ENCODE results near the gene RND2. TPM values are rescaled to one million over a fixed set of nuclear protein-coding genes. Genes with fewer than 3 reads are reported as not detected.

The RND2 gene
- total and polyA plus RNA-seq, 9 of the 15 experiments (the other 6 are each of a cell fraction or from before 2014, with no cell fraction given): 0.15 to 1.9 (median 0.98) TPM

DNA sequence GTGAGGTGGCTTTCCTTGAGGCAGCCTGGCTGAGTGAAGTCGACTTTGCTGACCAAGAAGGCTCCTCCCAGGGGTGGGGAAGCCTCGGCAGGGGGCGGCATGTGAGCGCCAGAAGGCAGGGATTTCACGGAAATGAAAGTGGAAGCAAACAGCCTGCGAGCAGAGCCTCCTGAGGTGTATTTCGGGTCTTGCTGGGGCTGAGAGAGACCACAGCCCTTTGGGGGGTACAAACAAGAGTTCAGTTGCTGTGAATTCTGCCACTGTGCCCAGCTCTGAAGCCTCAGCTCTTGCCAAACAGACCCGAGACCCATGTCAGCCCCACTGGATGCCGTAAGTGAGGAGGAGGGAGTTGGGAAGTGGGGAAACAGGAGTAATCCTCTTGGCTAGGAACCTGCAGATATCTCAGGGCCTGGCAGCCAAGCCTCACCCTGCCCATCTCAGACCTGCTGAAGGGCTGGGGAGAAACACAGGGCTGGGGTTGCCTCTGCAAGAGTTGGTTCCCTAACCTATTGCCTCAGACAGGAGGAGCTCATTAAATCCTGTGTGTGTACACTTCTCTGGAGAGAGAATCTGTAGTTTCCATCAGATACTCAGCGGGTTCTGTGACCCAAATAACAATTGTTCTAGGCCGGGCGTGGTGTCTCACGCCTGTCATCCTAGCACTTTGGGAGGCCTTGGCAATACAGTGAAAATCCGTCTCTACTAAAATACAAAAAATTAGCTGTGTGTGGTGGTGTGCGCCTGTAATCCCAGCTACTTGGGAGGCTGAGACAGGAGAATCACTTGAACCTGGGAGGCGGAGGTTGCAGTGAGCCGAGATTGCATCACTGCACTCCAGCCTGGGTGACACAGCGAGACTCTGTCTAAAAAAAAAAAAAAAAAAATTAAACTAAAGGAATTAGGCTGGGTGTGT is 18.1 kb upstream of the RND2 start, which contains the start of gene IFI35 (continued):
- TF ChIP-seq, protein P1, sequence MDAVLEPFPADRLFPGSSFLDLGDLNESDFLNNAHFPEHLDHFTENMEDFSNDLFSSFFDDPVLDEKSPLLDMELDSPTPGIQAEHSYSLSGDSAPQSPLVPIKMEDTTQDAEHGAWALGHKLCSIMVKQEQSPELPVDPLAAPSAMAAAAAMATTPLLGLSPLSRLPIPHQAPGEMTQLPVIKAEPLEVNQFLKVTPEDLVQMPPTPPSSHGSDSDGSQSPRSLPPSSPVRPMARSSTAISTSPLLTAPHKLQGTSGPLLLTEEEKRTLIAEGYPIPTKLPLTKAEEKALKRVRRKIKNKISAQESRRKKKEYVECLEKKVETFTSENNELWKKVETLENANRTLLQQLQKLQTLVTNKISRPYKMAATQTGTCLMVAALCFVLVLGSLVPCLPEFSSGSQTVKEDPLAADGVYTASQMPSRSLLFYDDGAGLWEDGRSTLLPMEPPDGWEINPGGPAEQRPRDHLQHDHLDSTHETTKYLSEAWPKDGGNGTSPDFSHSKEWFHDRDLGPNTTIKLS (IDR thresholded peaks at IDR 0.05; ENCODE audit: borderline replicate concordance, low read depth): peak; percentile 38; the same call in 1 of the 2 replicates
- TF ChIP-seq ZNF79 (CRISPR knock-in tag; IDR thresholded peaks at IDR 0.05; ENCODE audit: low read depth) (no peak), GATAD2B (IDR thresholded peaks at IDR 0.05; ENCODE audit: borderline replicate concordance) (no peak), FOXM1 (IDR thresholded peaks at IDR 0.05; ENCODE audit: low read depth) (peak; percentile 60), FOXM1 (CRISPR knock-in tag; IDR thresholded peaks at IDR 0.05; ENCODE audit: low read depth) (no peak), TBL1XR1 (IDR thresholded peaks at IDR 0.05; ENCODE audit: low read length in 2 of 2) (peak in 1 of 2 experiments; percentile 36; a peak in 1 of 4 replicates), HNRNPK (IDR thresholded peaks at IDR 0.05; ENCODE audit: low read depth, low read length, poor library complexity, severe bottlenecking) (no peak), ZKSCAN3 (CRISPR knock-in tag; IDR thresholded peaks at IDR 0.05) (no peak), ATF1 (CRISPR knock-in tag; IDR thresholded peaks at IDR 0.05) (no peak), ATF1 (tag; IDR thresholded peaks at IDR 0.05) (0 out of 2 replicates have a peak, but pooled peaks have one; percentile 18), ZNF347 (CRISPR knock-in tag; IDR thresholded peaks at IDR 0.05; ENCODE audit: low read depth) (no peak), ZBTB7A (IDR thresholded peaks at IDR 0.05; ENCODE audit: borderline replicate concordance, control insufficient read depth, low read depth, low read length) (peak; percentile 66; the same call in 1 of the 2 replicates), PYGO2 (tag; IDR thresholded peaks at IDR 0.05) (no peak), MTA3 (IDR thresholded peaks at IDR 0.05; ENCODE audit: borderline replicate concordance) (peak; percentile 44; the same call in 1 of the 2 replicates), NONO (IDR thresholded peaks at IDR 0.05; ENCODE audit: low read depth in 2 of 2, low read length in 1 of 2) (no peak)
- TF ChIP-seq, protein P2, sequence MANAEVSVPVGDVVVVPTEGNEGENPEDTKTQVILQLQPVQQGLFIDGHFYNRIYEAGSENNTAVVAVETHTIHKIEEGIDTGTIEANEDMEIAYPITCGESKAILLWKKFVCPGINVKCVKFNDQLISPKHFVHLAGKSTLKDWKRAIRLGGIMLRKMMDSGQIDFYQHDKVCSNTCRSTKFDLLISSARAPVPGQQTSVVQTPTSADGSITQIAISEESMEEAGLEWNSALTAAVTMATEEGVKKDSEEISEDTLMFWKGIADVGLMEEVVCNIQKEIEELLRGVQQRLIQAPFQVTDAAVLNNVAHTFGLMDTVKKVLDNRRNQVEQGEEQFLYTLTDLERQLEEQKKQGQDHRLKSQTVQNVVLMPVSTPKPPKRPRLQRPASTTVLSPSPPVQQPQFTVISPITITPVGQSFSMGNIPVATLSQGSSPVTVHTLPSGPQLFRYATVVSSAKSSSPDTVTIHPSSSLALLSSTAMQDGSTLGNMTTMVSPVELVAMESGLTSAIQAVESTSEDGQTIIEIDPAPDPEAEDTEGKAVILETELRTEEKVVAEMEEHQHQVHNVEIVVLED (CRISPR knock-in tag; IDR thresholded peaks at IDR 0.05): no peak
- TF ChIP-seq, protein P3, sequence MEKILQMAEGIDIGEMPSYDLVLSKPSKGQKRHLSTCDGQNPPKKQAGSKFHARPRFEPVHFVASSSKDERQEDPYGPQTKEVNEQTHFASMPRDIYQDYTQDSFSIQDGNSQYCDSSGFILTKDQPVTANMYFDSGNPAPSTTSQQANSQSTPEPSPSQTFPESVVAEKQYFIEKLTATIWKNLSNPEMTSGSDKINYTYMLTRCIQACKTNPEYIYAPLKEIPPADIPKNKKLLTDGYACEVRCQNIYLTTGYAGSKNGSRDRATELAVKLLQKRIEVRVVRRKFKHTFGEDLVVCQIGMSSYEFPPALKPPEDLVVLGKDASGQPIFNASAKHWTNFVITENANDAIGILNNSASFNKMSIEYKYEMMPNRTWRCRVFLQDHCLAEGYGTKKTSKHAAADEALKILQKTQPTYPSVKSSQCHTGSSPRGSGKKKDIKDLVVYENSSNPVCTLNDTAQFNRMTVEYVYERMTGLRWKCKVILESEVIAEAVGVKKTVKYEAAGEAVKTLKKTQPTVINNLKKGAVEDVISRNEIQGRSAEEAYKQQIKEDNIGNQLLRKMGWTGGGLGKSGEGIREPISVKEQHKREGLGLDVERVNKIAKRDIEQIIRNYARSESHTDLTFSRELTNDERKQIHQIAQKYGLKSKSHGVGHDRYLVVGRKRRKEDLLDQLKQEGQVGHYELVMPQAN (IDR thresholded peaks at IDR 0.05; ENCODE audit: borderline replicate concordance): 0 out of 2 replicates have a peak, but pooled peaks have one; percentile 14

Measured in K562 (cell line).